GM19193 (cell line): Measurements from ENCODE around the gene WDR4.

ENCODE experiments used
- POLR2A ChIP-seq: IDR thresholded peaks from 4 replicates; pipeline ENCODE4 v1.6.1; 2011; ENCODE audit not compliant: insufficient read depth, insufficient read length; ENCODE audit errors: extremely low read depth

The WDR4 gene

GRCh38 chr21:42848932-42849758 lies 30.2 kb downstream of the WDR4 start:
- no peak for TF ChIP-seq POLR2A

DNA sequence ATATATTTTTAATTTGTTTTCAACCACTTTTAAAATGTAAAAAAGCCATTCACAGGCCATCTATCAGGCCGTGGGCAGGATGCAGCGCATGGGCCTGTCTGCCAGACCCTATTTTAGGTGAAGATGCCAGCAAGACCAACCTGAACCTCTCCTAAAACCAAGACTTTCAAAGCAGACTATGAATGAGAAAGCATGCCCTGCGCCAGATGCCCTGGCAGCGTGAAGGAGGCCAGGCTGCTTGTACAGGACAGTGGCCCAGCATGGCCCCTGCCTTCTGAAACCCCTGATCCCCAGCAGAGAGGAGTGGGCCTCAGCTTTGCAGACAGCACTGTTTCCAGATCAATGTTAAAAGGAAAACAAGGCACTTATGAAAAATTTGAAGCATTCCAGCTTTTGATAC lies 31.6 kb downstream of the WDR4 start:
- TF ChIP-seq POLR2A, result no peak

DNA sequence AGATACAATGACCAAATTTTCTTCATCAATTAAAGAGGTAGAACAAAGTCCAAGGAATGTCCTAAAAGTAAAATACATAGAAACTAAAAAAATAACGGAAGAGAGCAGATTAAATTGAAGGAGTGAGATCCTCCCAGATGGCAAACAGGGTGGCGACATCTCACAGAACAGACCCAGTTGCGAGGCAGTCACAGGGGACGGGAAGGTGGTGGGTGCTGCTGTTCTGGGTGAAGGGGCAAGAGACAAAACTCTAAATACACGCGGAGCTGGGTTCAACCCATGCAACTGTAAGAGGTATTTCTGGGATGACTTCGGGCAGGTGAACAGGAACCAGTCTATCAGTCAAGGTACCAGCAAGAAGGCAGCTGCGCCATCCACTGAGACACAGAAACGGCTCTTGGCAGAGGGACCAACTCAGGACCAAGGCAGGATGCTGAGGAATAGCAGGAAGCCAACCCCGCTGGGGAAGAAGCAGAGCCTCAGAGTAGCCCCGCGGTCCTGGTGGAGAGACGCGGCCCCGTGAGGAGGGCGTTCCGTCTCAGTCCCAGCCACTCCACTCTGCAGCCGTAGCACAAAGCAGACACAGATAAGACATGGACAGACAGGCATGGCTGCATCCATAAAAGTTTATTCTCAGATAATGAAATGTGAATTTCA lies 32.2 kb downstream of the WDR4 start:
- TF ChIP-seq POLR2A, result no peak

- TF ChIP-seq POLR2A, result no peak
Observed at GRCh38 chr21:42846221-42846620, 33.1 kb downstream of the WDR4 start.

DNA sequence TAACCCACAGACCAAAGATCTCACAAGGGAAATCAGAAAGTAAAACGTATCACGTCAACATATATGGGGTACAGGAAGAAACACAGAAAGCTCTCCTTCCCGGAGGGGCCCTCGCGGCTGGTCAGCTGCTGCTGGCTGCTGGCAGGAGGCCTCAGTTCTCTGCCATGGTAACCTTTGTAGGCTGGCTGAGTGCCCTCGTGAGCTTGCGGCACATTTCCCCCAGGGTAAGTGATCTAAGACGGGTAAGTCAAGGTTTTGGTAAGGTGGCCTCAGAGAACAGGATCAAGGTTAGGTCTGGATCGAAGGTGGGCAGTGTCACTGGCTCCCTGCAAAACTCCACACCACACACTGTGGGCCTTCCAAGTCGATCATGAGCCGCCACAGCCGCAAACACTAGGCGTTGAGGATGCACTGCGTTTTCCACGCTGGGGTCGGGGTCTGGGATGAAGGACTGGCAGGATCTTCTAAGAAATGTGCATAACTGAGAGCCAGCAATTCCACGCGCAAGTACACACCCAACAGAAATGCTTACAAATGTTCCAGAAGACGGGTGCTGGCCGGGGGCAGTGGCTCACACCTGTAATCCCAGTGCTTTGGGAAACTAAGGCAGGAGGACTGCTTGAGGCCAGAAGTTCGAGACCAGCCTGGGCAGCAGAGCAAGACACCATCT lies 33.9 kb downstream of the WDR4 start:
- no peak for TF ChIP-seq POLR2A

DNA sequence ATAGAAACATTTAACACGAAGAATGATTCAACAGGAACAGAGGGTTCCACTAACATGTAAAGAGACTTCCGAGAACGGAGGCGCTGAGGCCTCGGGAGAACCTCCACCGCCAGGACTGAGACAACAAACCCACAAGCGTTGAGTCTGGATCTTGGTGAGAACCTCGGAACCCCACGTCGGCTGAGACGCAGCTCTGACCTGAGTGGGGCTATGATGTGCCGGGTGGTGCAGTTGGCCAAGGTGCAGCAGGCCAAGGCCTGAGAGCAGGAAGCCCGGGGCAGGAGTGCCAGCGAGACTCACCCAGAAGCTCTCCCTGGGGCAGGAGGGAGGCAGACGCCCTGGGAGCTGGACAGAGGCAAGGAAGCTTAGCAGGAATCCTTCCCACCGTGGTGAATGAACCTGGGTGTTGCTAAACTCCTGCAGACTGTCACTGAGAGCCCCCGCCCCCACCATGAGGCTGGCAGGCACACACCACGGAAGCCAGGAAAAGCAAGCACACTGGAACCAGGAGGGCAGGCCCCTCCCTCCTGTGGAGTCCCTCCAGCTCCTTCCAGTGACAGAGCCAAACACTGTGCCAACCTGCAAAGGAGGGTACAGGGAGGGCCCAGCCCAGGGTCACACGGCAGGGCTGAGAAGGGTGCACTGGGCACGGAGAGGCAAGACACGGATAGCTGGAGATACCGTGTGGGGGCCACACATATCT lies 34.8 kb downstream of the WDR4 start:
- no peak for TF ChIP-seq POLR2A

- TF ChIP-seq POLR2A, result no peak
Observed at GRCh38 chr21:42843056-42843455, 36.3 kb downstream of the WDR4 start.

DNA sequence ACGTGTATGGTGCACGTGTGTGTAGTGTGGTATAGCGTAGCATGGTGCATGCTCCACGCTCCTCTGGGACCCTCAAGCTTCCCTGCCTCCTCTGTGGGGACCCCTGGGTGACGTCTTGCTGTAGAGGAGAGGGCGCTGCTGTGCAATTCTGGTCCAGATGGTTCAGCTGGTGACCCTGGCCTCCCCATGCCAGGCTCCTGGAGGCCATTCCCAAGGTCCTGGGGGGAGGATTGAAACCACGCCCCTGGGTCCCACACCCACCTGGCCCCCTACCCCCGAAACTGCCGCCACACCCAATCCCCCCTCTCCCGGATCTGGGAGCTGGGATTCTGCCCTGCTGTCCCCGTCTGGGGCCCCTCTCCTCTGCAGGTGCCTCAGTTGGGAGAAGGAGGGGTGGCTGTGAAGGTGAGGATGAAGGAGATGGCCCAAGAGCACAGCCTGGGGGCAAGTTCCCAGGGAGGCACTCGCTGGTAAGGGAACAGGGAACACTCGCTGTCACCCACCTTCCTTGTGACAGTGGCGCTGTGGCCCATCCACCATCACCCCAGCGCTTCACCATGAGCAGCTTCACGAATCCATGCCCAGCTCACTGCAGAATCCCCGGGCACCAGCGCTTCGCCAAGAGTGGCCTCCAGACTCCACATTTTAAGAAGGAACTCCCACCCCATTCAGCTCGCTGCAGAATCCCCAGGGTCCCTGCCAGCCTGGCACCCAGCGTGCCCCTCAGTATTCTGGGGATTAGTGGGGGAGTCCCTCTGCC lies 38.0 kb downstream of the WDR4 start:
- TF ChIP-seq POLR2A, result no peak

- no peak for TF ChIP-seq POLR2A
Observed at GRCh38 chr21:42840411-42841155, 38.8 kb downstream of the WDR4 start.

DNA sequence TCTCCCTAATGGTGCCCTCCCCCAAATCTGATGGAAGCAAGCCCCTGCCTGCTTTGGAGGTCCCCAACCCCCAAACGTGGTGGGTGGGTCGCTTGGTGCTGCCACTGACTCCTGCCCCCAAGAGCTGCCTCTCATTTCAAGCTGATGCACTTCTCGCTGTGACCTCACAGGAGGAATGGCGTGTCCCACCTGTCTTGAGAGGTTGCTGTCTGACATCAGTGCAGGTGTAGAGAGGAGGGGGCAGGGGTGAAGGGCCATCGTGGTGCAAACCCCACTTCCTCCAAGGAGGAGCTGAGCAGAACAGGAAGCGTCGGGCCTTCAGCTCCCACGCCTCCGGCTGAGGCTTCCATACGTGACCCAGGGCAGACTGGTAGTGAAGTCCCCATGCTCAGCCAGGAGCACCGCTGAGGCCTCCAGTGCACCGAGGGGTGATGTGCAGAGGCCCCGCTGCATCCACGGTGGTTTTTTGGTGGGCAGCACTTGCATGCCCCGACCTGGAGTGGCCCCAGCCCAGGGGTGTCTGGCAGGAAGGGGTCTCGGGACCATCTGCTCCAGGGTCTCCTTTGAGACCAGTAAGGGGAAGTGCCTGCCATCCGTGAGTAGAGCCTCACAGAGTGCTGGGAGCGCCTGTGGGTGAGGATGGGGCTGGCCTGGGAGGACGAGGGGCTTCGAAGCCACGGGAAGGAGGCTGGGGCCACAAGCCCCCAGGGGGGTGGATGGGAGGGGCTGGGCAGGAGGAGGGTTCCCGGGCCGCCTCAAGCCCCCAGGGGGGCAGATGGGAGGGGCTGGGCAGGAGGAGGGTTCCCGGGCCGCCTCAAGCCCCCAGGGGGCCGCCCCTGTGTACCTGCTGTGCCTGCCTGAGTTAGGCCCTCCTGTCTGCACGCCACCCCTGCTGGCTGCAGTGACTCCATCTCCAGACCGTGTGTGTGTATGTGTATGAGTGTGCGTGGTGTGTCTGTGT lies 39.8 kb downstream of the WDR4 start:
- no peak for TF ChIP-seq POLR2A

GRCh38 chr21:42838212-42838690 lies 41.1 kb downstream of the WDR4 start:
- peak; percentile 10 for TF ChIP-seq POLR2A

DNA sequence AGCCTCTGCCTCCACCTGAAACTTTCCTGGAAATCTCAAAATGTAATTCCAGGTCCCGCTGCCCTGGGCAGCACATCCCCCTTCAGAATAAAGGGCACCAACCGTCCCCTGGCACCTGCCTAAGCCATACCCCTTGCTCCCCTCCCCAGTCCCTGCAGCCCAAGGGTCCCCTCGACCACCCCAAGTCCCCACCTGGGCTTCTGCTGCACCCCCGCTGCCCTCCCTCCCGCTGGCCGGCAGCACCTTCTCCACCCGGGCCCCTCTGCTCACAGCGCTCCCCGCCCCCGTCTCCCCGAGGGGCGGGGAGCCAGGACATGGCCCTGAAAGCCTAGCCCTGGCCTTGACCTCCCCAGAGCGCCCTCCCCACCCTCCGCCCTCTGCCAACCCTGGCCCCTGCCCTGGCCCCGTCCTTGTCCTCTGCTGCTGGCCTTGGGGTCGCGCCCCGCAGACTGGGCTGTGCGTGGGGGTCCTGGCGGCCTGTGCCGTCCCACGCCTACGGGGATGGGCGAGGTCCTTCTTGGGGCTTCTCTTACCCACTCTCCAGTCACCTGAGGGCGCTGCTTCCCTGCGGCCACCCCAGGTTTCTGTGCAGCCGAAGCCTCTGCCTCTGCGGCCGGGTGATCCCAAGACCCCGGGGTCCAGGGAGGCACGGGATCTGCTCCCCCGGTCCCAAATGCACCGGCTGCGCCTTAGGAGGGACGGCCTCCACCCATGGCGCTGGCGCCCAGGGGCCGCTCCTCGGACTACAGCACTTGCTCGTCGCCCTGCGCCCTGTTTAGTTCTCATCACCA lies 41.7 kb downstream of the WDR4 start:
- TF ChIP-seq POLR2A, result no peak
